BLaER1 (cell line): ENCODE data around the gene PTPRCAP.
"Not testable (repeated sequence)": the region's sequence is repeated elsewhere in the genome, so short reads cannot be mapped to it uniquely, and the experiment has no call there.

Experiments used
- H3K27ac ChIP-seq: shearing (Covaris generic); formaldehyde crosslinking; 2 replicates; pipeline ENCODE4 v1.8.1; 2022
- H3K27me3 ChIP-seq: shearing (Covaris generic); formaldehyde crosslinking; 2 replicates; pipeline ENCODE4 v1.8.1; 2022
- H3K36me3 ChIP-seq: shearing (Covaris generic); formaldehyde crosslinking; 2 replicates; pipeline ENCODE4 v1.8.1; 2022
- H3K4me1 ChIP-seq: shearing (Covaris generic); formaldehyde crosslinking; 2 replicates; pipeline ENCODE4 v1.8.1; 2022
- H3K4me2 ChIP-seq: shearing (Covaris generic); formaldehyde crosslinking; 2 replicates; pipeline ENCODE4 v1.8.1; 2022
- H3K4me3 ChIP-seq: shearing (Covaris generic); formaldehyde crosslinking; 2 replicates; pipeline ENCODE4 v1.8.1; 2022
- H3K9ac ChIP-seq: shearing (Covaris generic); formaldehyde crosslinking; 2 replicates; pipeline ENCODE4 v1.8.1; 2022
- H3K9me3 ChIP-seq: shearing (Covaris generic); formaldehyde crosslinking; 2 replicates; pipeline ENCODE4 v1.8.1; 2022
- H4K20me1 ChIP-seq: shearing (Covaris generic); formaldehyde crosslinking; 2 replicates; pipeline ENCODE4 v1.8.1; 2022
- Cebpa-rat ChIP-seq: shearing (Covaris generic); IDR thresholded peaks from 2 replicates; pipeline ENCODE4 v1.8.1; 2022

The PTPRCAP gene

GRCh38 chr11:67404515-67405195 is 32.8 kb downstream of the PTPRCAP start:
- no peaks in the 10 kb centered on the region for H3K27me3 ChIP-seq
- H3K4me1 ChIP-seq: peaks cover 91% of the 10 kb centered on the region
- H3K4me2 ChIP-seq: peak overlapping the region; percentile 100
- peaks cover 20% of the 10 kb centered on the region for H3K36me3 ChIP-seq
- no peaks in the 10 kb centered on the region for H3K9me3 ChIP-seq
- H3K9ac ChIP-seq: peak overlapping the region; percentile 87
- no peak for TF ChIP-seq Cebpa-rat
- peak overlapping the region; percentile 97 for H3K27ac ChIP-seq
- peak overlapping the region; percentile 70 for H3K4me3 ChIP-seq
- peaks cover 17% of the 10 kb centered on the region for H4K20me1 ChIP-seq

GRCh38 chr11:67403085-67403484 is 34.4 kb downstream of the PTPRCAP start:
- Histone ChIP-seq H3K9ac (peak overlapping the region; percentile 87), H4K20me1 (peaks cover 33% of the 10 kb centered on the region), H3K4me2 (peak overlapping the region; percentile 100), H3K4me3 (peak overlapping the region; percentile 70), H3K36me3 (peaks cover 35% of the 10 kb centered on the region), H3K27ac (peak overlapping the region; percentile 97), H3K4me1 (peaks cover 91% of the 10 kb centered on the region)
- H3K9me3 ChIP-seq, H3K27me3 ChIP-seq: not testable (repeated sequence)

GRCh38 chr11:67402192-67402839 is 35.2 kb downstream of the PTPRCAP start:
- Histone ChIP-seq H3K4me1 (peaks cover 91% of the 10 kb centered on the region), H3K4me2 (peak overlapping the region; percentile 100), H3K4me3 (peak overlapping the region; percentile 62), H3K9ac (peak overlapping the region; percentile 87), H3K27ac (peak overlapping the region; percentile 97), H4K20me1 (peaks cover 41% of the 10 kb centered on the region), H3K36me3 (peaks cover 43% of the 10 kb centered on the region)
- not testable (repeated sequence) for H3K9me3 ChIP-seq, H3K27me3 ChIP-seq

GRCh38 chr11:67401495-67402191 is 35.8 kb downstream of the PTPRCAP start, which contains the start of gene PPP1CA:
Gene PPP1CA (minus strand): TSS chr11:67401858. CDS start chr11:67401782, 76 bp downstream.
- H3K9ac ChIP-seq: peak within 1 kb of the TSS; percentile 96
- no peaks in the 10 kb centered on the region for H3K9me3 ChIP-seq
- no peak for TF ChIP-seq Cebpa-rat
- H3K36me3 ChIP-seq: peaks cover 48% of the 10 kb centered on the region
- H3K27ac ChIP-seq: peak within 1 kb of the TSS; percentile 99
- H3K27me3 ChIP-seq: no peaks in the 10 kb centered on the region
- peaks cover 91% of the 10 kb centered on the region for H3K4me1 ChIP-seq
- peaks cover 47% of the 10 kb centered on the region for H4K20me1 ChIP-seq
- peak within 1 kb of the TSS; percentile 100 for H3K4me2 ChIP-seq
- H3K4me3 ChIP-seq: peak within 1 kb of the TSS; percentile 97

- H3K4me1 ChIP-seq: peaks cover 91% of the 10 kb centered on the region
Measured at GRCh38 chr11:67400942-67401494, 36.5 kb downstream of the PTPRCAP start.

GRCh38 chr11:67400251-67400941 is 37.1 kb downstream of the PTPRCAP start:
- H3K36me3 ChIP-seq: peaks cover 52% of the 10 kb centered on the region
- peak overlapping the region; percentile 99 for H3K27ac ChIP-seq
- peak overlapping the region; percentile 97 for H3K4me3 ChIP-seq
- H4K20me1 ChIP-seq: peaks cover 60% of the 10 kb centered on the region
- peak overlapping the region; percentile 96 for H3K9ac ChIP-seq
- no peaks in the 10 kb centered on the region for H3K27me3 ChIP-seq
- no peaks in the 10 kb centered on the region for H3K9me3 ChIP-seq
- peak overlapping the region; percentile 90 for H3K4me2 ChIP-seq
- H3K4me1 ChIP-seq: peaks cover 91% of the 10 kb centered on the region
- no peak for TF ChIP-seq Cebpa-rat

More at GRCh38 chr11:67400942-67401494, 36.5 kb downstream of the PTPRCAP start:
- no peaks in the 10 kb centered on the region for H3K9me3 ChIP-seq
- peak overlapping the region; percentile 99 for H3K27ac ChIP-seq
- no peaks in the 10 kb centered on the region for H3K27me3 ChIP-seq
- peak overlapping the region; percentile 96 for H3K9ac ChIP-seq
- no peak for TF ChIP-seq Cebpa-rat
- H4K20me1 ChIP-seq: peaks cover 54% of the 10 kb centered on the region
- H3K4me2 ChIP-seq: peak overlapping the region; percentile 90
- peaks cover 52% of the 10 kb centered on the region for H3K36me3 ChIP-seq
- H3K4me3 ChIP-seq: peak overlapping the region; percentile 97

- Histone ChIP-seq H3K27ac (peak overlapping the region; percentile 12; the same call in 1 of the 2 replicates), H3K4me2 (peak overlapping the region; percentile 90), H4K20me1 (peaks cover 69% of the 10 kb centered on the region)
Measured at GRCh38 chr11:67398661-67399563, 38.6 kb downstream of the PTPRCAP start.

GRCh38 chr11:67397986-67398660 is 39.4 kb downstream of the PTPRCAP start:
- Histone ChIP-seq H3K4me3 (no peak overlapping the region), H3K9me3 (no peaks in the 10 kb centered on the region), H3K27ac (peak overlapping the region; percentile 30; the same call in 1 of the 2 replicates), H4K20me1 (peaks cover 77% of the 10 kb centered on the region), H3K36me3 (peaks cover 72% of the 10 kb centered on the region), H3K4me2 (peak overlapping the region; percentile 79), H3K27me3 (no peaks in the 10 kb centered on the region), H3K9ac (0 out of 2 replicates have a peak overlapping the region, but pooled peaks have one; percentile 96), H3K4me1 (peaks cover 74% of the 10 kb centered on the region)
- TF ChIP-seq Cebpa-rat: no peak

More at GRCh38 chr11:67398661-67399563, 38.6 kb downstream of the PTPRCAP start:
- TF ChIP-seq Cebpa-rat: no peak
- H3K27me3 ChIP-seq: no peaks in the 10 kb centered on the region
- H3K4me3 ChIP-seq: peak overlapping the region; percentile 18; the same call in 1 of the 2 replicates
- peak overlapping the region; percentile 96 for H3K9ac ChIP-seq
- peaks cover 64% of the 10 kb centered on the region for H3K36me3 ChIP-seq
- peaks cover 78% of the 10 kb centered on the region for H3K4me1 ChIP-seq
- no peaks in the 10 kb centered on the region for H3K9me3 ChIP-seq
